Islet precursor cell (in vitro differentiated cells): ENCODE results near the gene IL36G.
"Not testable (repeated sequence)": the region's sequence is repeated elsewhere in the genome, so short reads cannot be mapped to it uniquely, and the experiment has no call there.

Experiments
- DNase-seq: peaks from one replicate; pipeline ENCODE4 v3.0.0-alpha.2; 2018

Gene IL36G

GRCh38 chr2:112977559-112978056, at the start of gene IL36G:
IL36G (plus strand) TSS chr2:112978006; CDS start chr2:112978639, 633 bp downstream.
- DNase-seq: no peak

DNA sequence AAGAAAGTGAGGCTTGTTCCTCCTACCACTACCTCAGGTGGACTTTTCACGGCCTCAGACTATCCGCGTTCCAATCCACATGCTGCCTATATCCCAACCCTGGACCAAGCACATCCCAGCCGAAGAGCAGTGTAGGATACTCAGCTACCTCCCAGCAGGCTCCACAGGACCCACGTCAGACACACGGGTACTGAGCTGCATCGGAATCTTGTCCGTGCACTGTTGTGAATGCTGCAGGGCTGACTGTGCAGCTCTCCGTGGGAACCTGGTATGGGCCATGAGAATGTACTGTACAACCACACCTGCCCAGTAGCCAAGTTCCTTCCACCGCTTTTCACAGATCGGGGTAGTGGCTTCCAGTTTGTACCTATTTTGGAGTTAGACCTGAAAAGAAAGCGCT, 44.5 kb upstream of the IL36G start:
- DNase-seq: no peak

DNA sequence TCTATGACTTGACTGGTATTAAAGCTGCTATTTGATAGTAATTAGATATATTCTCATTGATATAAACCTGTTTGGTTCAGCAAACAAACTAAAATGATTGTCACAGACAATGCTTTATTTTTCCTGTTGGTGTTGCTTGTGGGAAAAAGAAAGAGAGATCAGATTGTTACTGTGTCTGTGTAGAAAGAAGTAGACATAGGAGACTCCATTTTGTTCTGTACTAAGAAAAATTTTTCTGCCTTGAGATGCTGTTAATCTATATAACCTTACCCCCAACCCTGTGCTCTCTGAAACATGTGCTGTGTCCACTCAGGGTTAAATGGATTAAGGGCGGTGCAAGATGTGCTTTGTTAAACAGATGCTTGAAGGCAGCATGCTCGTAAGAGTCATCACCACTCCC, 43.7 kb upstream of the IL36G start:
- not testable (repeated sequence) for DNase-seq

DNA sequence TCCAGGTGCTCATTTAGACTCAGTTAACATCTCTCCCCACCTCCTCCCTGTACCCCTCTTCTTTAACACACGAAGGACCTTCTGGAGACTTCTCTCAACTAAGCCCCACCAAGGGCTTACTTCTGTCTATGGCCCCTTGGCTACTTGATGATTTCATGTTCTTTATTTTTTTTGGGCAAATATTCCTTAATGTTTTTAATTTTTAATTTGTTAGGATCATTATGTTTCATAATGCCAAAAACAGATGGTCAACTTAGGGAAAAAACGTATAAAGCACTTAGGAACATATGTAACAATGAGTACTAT, 40.9 kb upstream of the IL36G start:
- DNase-seq: no peak

- no peak for DNase-seq
Measured at GRCh38 chr2:112938904-112939303, 38.9 kb upstream of the IL36G start.

GRCh38 chr2:112939425-112939824, 38.4 kb upstream of the IL36G start:
- DNase-seq: no peak

DNA sequence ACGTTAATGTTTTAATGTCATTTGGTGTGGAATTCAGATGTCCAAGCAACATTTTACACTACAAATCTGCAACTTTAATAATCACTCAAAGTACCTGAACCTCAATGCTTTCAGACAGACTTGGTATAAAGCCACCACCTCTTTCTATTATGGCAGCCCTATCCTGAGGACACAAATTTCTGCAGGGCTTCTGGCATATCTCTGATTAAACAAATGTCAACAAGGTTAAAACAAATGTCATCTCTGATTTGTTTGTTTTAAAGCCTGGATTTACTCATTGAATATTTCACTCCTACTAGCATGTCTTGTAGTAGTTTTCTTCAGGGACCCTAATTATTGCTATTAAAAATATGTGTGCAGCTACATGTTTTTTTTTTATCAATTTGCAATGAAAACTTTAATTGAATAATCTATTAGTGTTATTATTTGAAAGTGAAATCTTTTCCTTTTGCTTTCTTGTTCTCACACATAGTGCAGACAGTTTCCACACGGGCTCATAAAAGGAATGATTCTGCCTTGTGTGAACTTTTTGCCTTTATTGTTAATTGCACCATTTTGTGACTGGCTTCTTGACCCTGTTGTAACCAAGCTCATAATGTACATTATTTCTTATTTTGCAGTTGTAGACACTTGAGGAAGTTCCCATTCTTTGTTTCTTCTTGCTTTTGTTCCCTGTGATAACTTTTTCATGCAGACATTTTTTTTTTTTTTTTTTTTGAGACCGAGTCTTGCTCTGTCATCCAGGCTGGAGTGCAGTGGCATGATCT, 36.8 kb upstream of the IL36G start:
- DNase-seq: no peak

- peak; percentile 90 for DNase-seq
Measured at GRCh38 chr2:112941753-112942653, 35.8 kb upstream of the IL36G start.

- DNase-seq: no peak
Measured at GRCh38 chr2:112942654-112943002, 35.2 kb upstream of the IL36G start.

DNA sequence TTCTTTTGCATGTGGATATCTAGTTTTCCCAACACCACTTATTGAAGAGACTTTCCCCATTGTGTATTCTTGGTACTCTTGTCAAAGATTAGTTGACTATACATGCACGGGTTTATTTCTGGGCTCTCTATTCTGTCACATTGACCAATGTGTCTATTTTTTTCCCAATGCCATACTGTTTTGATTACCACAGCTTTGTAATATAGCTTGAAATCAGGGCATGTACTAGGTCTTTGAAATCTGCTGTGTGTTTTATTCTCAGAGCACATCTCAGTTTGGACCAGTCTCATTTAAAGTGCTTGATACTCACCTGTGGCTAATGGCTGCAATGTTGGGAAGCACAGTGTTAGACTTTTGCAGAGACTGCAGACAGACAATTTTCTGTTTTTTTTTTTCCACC, 32.8 kb upstream of the IL36G start:
- no peak for DNase-seq

DNA sequence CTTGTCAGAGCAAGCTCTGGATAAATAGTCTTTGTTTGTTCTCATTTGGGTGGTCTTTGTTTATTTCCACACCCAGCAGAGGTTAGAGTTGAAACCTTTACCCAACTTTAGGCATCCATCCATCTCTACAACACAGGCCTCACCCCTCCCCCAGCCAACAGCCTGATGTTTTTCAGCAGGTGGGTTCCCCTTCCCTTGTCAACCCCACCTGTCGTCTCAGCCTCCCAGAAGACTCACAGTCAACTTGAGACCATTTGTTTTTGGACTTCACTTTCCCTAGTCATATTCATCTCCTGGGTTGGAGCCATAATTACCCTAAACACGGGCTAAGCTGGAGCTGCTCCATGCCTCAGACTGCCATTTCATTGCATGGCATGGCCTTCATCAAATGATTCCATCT, 31.7 kb upstream of the IL36G start:
- DNase-seq: no peak

DNA sequence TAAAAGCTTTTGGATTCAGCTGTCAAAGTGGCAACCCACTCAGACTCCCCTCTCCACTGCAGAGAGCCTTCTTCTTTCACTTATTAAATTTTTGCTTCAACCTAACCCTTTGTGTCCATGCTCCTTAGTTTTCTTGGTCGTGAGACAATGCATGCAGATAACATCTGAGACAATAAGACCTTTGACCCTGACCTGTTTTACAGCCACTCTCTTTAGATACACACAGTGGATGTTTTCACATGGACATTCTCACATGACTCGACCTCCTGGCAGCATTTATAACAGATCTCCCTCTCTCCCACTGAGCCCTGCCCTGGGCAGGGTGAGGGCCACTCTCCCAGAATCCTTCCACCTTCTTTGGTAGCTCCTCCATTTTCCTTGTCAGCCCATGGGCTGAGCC, 30.4 kb upstream of the IL36G start:
- DNase-seq: peak; percentile 72

DNA sequence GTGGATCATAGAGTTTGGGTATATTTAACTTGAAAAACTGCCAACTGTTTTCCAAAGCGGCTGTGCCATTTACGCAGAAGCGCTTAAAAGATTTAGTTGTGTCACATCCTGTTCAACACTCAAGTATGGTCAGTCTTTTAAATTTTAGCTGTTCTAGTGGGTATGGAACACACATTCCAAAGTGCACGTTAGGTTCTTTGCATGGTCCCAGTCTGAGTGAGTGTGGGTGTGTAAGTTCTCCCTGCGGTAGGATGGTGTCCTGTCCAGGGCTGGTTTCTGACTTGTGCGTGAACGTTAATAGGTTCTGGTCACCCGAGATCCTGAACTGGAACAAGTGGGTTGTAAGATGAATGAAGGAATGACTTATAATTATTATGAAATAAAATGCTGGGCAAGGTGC, 28.4 kb upstream of the IL36G start:
- DNase-seq: no peak

DNA sequence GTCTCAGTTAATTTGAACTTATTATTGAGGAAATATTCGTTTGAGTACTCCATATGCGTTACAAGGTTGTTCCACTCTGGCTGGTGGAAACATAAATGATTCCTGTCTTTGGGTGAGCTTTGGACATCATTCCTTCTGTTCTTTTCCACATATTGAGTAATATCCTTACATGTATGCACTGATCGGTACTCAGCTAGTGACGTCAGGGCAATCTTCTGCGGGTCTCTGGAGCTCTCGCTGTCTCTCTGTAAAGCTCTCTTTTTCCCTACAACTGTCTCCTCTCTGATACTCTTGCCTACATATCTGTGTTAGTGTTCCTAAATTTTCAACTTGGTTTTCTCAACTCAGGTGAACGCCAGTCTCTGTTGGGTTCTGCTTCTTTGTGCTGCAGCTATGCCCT, 23.4 kb upstream of the IL36G start:
- no peak for DNase-seq

DNA sequence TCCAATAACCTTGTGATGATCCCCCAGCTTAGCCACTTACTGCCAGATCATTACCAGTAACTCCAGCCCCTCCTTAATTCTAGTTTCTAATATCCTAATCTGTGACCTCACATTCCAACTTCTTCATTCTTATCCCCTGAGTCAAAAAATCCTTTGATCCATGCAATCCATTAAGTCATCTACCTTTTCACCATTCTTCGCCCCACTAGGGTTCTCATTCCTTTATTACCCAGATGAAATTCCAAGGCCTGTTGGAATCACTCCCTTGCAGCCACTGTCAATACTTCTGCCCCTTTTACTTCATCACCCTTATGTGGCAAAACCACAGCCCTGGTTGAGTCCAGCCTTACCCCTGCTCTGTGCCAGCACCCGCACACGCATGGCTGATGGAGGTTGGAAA, 20.3 kb upstream of the IL36G start:
- DNase-seq: no peak

DNA sequence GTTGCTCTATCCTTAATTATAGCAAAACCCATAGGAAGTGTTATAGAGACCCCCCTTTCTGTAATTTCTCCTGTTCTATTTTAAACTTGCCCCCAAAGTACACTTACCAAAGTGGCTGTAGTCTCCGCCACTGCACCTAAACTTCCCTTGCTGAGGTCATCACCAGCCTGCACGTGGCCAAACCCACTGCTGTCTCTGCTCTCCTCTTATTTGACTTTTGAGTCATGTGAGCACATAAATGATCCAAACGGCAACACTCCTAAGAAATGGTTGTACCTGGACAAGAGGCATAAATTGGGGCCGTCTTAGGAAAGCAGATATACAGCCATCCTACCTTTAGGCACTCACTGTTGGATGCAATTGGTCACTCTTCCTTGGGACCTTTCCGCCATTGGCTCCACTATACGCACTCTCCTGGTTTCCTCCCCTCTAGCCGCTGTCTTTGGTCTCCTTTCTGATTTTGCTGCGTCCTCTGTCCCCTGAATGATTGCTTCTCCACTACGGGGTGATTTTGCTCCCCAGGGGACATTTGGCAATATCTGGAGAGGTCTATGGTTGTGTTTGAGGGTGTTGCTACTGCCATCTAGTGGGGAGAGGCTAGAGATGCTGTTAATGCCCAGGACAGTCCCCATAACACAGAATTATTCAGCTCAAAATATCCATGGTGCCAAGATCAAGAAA, 19.2 kb upstream of the IL36G start:
- DNase-seq: no peak

- no peak for DNase-seq
Measured at GRCh38 chr2:112959109-112959812, 18.5 kb upstream of the IL36G start.

- DNase-seq: no peak
Measured at GRCh38 chr2:112960230-112960825, 17.5 kb upstream of the IL36G start.

DNA sequence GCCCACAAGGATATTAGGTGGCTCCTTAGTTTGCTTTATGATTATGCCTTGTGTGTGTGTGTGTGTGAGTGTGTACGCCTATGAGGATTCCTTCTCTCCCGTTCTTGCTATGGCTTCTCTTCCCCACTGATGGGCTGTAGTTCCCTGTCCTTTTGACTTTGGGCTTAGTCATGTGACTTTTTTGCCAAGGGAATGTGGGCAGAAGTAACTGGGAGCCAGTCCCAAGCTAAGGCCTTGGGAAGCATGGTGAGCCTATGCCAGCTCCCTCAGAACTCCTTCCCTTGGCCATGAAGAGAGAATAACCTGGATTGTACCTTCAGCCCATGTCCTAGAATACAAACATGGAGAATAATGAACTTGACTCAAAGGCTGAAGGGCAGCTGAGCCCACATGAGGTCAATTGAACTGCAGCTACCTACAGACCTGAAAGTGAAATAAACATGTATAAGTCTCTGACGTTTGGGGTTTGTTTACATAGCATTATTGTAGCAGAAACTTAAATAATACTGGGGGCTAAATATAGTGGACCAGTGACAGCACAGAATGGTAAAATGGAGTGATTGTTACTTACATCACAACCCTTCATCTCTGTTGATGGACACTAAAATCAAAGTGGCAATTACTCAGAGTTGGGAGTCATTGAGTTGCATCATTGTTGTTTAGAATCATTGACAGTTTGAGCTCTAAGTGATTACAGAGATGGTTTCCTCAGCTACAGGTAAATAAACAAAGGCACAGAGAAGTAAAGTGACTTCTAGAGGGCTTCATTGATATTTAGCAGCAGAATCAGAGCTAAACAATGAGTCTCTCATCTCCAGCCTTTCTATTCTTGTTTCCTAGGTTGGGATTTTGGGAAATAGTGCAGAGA, 15.3 kb upstream of the IL36G start:
- no peak for DNase-seq

DNA sequence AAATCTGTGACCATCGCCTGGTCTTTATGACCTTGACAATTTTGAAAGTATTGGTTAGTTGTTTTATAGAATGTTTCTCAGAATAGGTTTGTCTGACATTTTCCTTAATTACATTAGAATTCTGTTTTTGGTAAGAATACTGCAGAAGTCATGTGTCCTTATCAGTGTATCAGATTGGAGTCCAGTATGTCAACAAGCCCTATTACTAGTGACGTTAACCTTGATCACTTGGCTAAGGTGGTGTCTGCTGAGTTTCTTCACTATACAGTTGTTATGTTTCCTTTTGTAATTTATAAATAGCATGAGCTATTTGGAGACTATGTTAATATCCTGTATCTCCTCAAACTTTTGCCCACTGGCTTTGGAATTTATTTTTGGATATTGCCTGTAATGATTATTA, 10.8 kb upstream of the IL36G start:
- DNase-seq: no peak

DNA sequence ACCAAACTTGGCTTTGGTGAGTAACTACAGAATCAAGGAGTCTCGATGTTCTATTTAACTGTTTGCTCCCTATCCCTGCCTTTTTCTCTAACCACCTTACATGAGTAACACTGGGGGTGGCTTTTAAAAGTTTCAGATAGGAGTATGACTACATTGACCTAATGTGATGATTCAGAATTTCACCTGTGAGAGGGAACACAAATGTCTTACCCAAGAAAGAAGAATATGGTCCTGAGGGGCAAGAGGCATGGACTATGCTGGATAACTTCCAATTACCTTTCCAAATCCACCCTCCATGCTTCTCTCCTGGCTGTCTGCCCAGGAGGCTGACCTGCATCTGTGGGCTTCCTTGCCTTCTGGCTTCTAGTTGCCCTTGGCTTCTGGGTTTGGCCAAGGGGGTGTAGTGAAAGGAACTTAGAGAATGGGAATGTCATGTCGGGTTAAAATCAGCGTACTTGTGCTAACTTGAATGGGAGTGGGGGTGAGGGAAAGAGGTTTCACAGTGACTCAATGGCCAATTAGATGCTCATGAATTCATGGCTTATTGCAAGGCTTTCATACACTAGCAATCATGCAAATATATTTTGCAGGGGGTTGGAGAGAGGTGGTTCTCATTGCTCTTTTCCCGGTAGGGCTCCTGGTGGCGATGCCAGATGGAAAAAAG, 5.3 kb upstream of the IL36G start:
- DNase-seq: no peak
